ENCODE measurements around the gene THBS4. TPM values are rescaled to one million over a fixed set of nuclear protein-coding genes. Genes with fewer than 3 reads are reported as not detected.
"Not testable (repeated sequence)": the region's sequence is repeated elsewhere in the genome, so short reads cannot be mapped to it uniquely, and the experiment has no call there.

THBS4 gene
- total RNA-seq, 1 donor from 2014 or later = 1.4 TPM

GRCh38 chr5:80111376-80111990 is 76.3 kb downstream of the THBS4 start:
- DNase-seq (ENCODE audit: low read depth) = not testable (repeated sequence)

GRCh38 chr5:80114860-80115259 is 79.7 kb downstream of the THBS4 start:
- no peak for DNase-seq (ENCODE audit: low read depth)

- DNase-seq (ENCODE audit: low read depth) = no peak
Measured at GRCh38 chr5:80116000-80116399, 80.9 kb downstream of the THBS4 start.

- DNase-seq (ENCODE audit: low read depth) = no peak
Measured at GRCh38 chr5:80116465-80116864, 81.3 kb downstream of the THBS4 start.

GRCh38 chr5:80117446-80117845 is 82.3 kb downstream of the THBS4 start:
- DNase-seq (ENCODE audit: low read depth) = peak; percentile 35

- no peak for DNase-seq (ENCODE audit: low read depth)
Measured at GRCh38 chr5:80119372-80119771, 84.2 kb downstream of the THBS4 start.

- no peak for DNase-seq (ENCODE audit: low read depth)
Measured at GRCh38 chr5:80122579-80122978, 87.4 kb downstream of the THBS4 start.

GRCh38 chr5:80124121-80124918 is 89.2 kb downstream of the THBS4 start:
- no peak for DNase-seq (ENCODE audit: low read depth)

GRCh38 chr5:80125022-80125961 is 90.1 kb downstream of the THBS4 start:
- DNase-seq (ENCODE audit: low read depth) = no peak

GRCh38 chr5:80125962-80126480 is 90.9 kb downstream of the THBS4 start:
- peak; percentile 75 for DNase-seq (ENCODE audit: low read depth)

GRCh38 chr5:80127116-80127552 is 92.0 kb downstream of the THBS4 start:
- peak; percentile 49 for DNase-seq (ENCODE audit: low read depth)

- peak; percentile 76 for DNase-seq (ENCODE audit: low read depth)
Measured at GRCh38 chr5:80128141-80128540, 93.0 kb downstream of the THBS4 start.

GRCh38 chr5:80129146-80129545 is 94.0 kb downstream of the THBS4 start:
- DNase-seq (ENCODE audit: low read depth) = no peak

Other genes starting within 250 kb of the THBS4 start
- gene MTX3, start 44.1 kb upstream of the THBS4 start, total RNA-seq = 32.0 and 40.1 TPM in 2 replicates
- gene SERINC5, start 220.7 kb downstream of the THBS4 start, total RNA-seq = 20.4 and 23.7 TPM in 2 replicates

Data from myocyte (in vitro differentiated cells).